K562 (cell line): ENCODE measurements around the gene FIBP. TPM values are rescaled to one million over a fixed set of nuclear protein-coding genes. Genes with fewer than 3 reads are reported as not detected.

Experiments
- ATAC-seq: fragments of 200-7000 bp; cut with Tn5 transposase; 3 replicates; pipeline ENCODE4 v1.9.1; 2020; ENCODE audit warnings: moderate library complexity
- BruUV-seq: library from RNA; stranded (reverse); fragments of 400-500 nt; replicated peaks from 2 replicates; lab custom pipeline; 2021; lab: Mats Ljungman, UMichigan
- CTCF ChIA-PET: fragments of 300-600 bp; formaldehyde crosslinking; extraction: SDS; loops from one replicate; lab custom pipeline; 2021; ENCODE audit warnings: low intra/inter-chr PET ratio; lab: Yijun Ruan, JAX
- POLR2A ChIA-PET: fragments of 300-600, 350-650 bp; sonication (Branson Sonifier 250); formaldehyde crosslinking; extraction: SDS; loops from one replicate; lab custom pipeline; 2021; ENCODE audit warnings: antibody characterized with exemption, inconsistent platforms; lab: Yijun Ruan, JAX
- DNase-seq, 4 experiments: peaks; one replicate each; pipeline versions ENCODE4 v3.0.0 to v3.0.0-alpha.2; 2011 to 2018; ENCODE audit warnings: low spot score in 3 of 4, mixed read lengths in 3 of 4; ENCODE audit errors: extremely low read depth in 1 of 4
- FAIRE-seq: peaks from 2 replicates; lab custom pipeline; 2011; peaks lifted over from hg19 to GRCh38; lab: Jason Lieb, UNC
- H2AFZ ChIP-seq: 2 replicates; pipeline ENCODE4 v1.6.0; 2011; ENCODE audit warnings: low read depth, low read length, control low read depth, inconsistent platforms
- H3K27ac ChIP-seq: fragments of 200-600 bp; 3 replicates; pipeline ENCODE4 v1.8.0; 2011; ENCODE audit warnings: low read depth, mild to moderate bottlenecking, control low read depth, inconsistent platforms, low read length, moderate library complexity, mixed read lengths; ENCODE audit errors: extremely low read depth
- H3K27me3 ChIP-seq, 2 experiments: fragments of 300-600 bp in 1 of 2; 2 replicates in 1 of 2; 3 replicates in 1 of 2; pipeline versions ENCODE4 v1.6.0 to v1.8.0; 2011; ENCODE audit warnings: inconsistent platforms in 2 of 2, low read length in 2 of 2, mild to moderate bottlenecking in 1 of 2, mixed read lengths in 1 of 2, moderate library complexity in 1 of 2; ENCODE audit not compliant: control insufficient read depth in 2 of 2, insufficient read depth in 2 of 2
- H3K36me3 ChIP-seq: fragments of 300-600 bp; 3 replicates; pipeline ENCODE4 v1.8.0; 2011; ENCODE audit warnings: mild to moderate bottlenecking, low read length, inconsistent platforms; ENCODE audit not compliant: control insufficient read depth, insufficient read depth
- H3K4me1 ChIP-seq, 2 experiments: fragments of 200-600 bp in 1 of 2; replicated peaks in 1 of 2; 2 replicates in 1 of 2; 3 replicates in 1 of 2; pipeline versions ENCODE4 v1.5.1 to v1.8.0; 2011; ENCODE audit warnings: inconsistent platforms in 2 of 2, low read length in 2 of 2, mild to moderate bottlenecking in 1 of 2, mixed read lengths in 1 of 2, moderate library complexity in 1 of 2; ENCODE audit not compliant: control insufficient read depth in 2 of 2, insufficient read depth in 2 of 2
- H3K4me2 ChIP-seq: 2 replicates; pipeline ENCODE4 v1.6.1; 2011; ENCODE audit warnings: low read length, control low read depth, inconsistent platforms, mixed read lengths; ENCODE audit not compliant: insufficient read depth
- H3K4me3 ChIP-seq: fragments of 200-600 bp; sonication (generic), shearing (Covaris generic); 2 replicates; pipeline ENCODE4 v1.5.1; 2016; ENCODE audit warnings: control low read depth, inconsistent platforms
- H3K79me2 ChIP-seq: fragments of 200-600 bp; 3 replicates; pipeline ENCODE4 v1.8.0; 2011; ENCODE audit warnings: low read length, inconsistent platforms; ENCODE audit not compliant: control insufficient read depth, insufficient read depth
- H3K9ac ChIP-seq, 2 experiments: 2 replicates each; pipeline versions ENCODE4 v1.6.0 to v1.6.1; 2011; ENCODE audit warnings: low read depth in 2 of 2, low read length in 2 of 2, control low read depth in 1 of 2, inconsistent platforms in 1 of 2, mild to moderate bottlenecking in 1 of 2, mixed read lengths in 1 of 2; ENCODE audit not compliant: insufficient read depth in 1 of 2
- H3K9me1 ChIP-seq: one replicate; pipeline ENCODE4 v1.6.0; 2011; ENCODE audit warnings: inconsistent platforms, mild to moderate bottlenecking, low read length, moderate library complexity; ENCODE audit not compliant: control insufficient read depth, insufficient read depth
- H3K9me3 ChIP-seq: replicated peaks from 2 replicates; pipeline ENCODE4 v1.5.1; 2011; ENCODE audit warnings: low read depth, low read length, inconsistent platforms; ENCODE audit not compliant: control insufficient read depth, insufficient read depth
- H4K20me1 ChIP-seq: replicated peaks from 2 replicates; pipeline ENCODE4 v1.6.1; 2011; ENCODE audit warnings: low read length, inconsistent platforms, mixed read lengths; ENCODE audit not compliant: control insufficient read depth, insufficient read depth
- MTA3 ChIP-seq: fragments of 450-650 bp; formaldehyde crosslinking; IDR thresholded peaks from 2 replicates; pipeline ENCODE4 v1.6.1; 2017; ENCODE audit warnings: mild to moderate bottlenecking, borderline replicate concordance
- POLR2G ChIP-seq: fragments of 200-400 bp; formaldehyde crosslinking; IDR thresholded peaks from 2 replicates; pipeline ENCODE4 v1.6.1; 2017; ENCODE audit warnings: low read depth, mild to moderate bottlenecking, antibody characterized with exemption, low read length, moderate library complexity
- RFX1 ChIP-seq: fragments of 450-650 bp; IDR thresholded peaks from 2 replicates; pipeline ENCODE4 v1.6.1; 2016; ENCODE audit warnings: mild to moderate bottlenecking, moderate library complexity
- RHOXF2B ChIP-seq: fragments of 250-450 bp; sonication (Bioruptor Pico); conservative IDR thresholded peaks from 2 replicates; pipeline ENCODE4 v1.5.1; 2021
- STAT5B ChIP-seq: fragments of 250-450 bp; sonication (Bioruptor Pico); IDR thresholded peaks from 2 replicates; pipeline ENCODE4 v1.8.0; 2021; ENCODE audit warnings: mild to moderate bottlenecking, inconsistent platforms
- TFAP4 ChIP-seq: sonication (generic); formaldehyde crosslinking; IDR thresholded peaks from 2 replicates; pipeline ENCODE4 v1.8.0; 2022; ENCODE audit warnings: missing genetic modification reagents, mild to moderate bottlenecking, moderate library complexity, borderline replicate concordance
- ZNF121 ChIP-seq: sonication (generic); formaldehyde crosslinking; conservative IDR thresholded peaks from 2 replicates; pipeline ENCODE4 v1.8.0; 2022; ENCODE audit warnings: missing genetic modification reagents
- WGBS: fragments of 100-300 bp; shearing (Covaris generic); methylation state at CpG from one replicate; pipeline ENCODE4 v1.1.6; 2016; ENCODE audit warnings: low coverage, mixed read lengths; ENCODE audit not compliant: insufficient coverage; ENCODE audit errors: missing lambda C conversion rate; 5-methylcytosine and 5-hydroxymethylcytosine counted together
- in situ Hi-C: fragments of 300-500 bp; cut with MboI; formaldehyde crosslinking; loops from 4 replicates; pipeline ENCODE4 v1.15.0; 2018; ENCODE audit warnings: inconsistent platforms, mixed read lengths
- intact Hi-C: fragments of 100-400 bp; cut with micrococcal nuclease; formaldehyde crosslinking; loops from 2 replicates; pipeline ENCODE4 v1.14.2; 2022
- polyA plus RNA-seq, 8 experiments: library from polyadenylated mRNA; depleted of rRNA in 4 of 8; stranded (reverse) in 5 of 8; unstranded in 3 of 8; fragments of >200 nt; fragmentation: Nextera tagmentation in 2 of 8; fragmentation: Illumina TruSeq in 1 of 8; extraction: Ambion mirVana in 2 of 8; extraction: Trizol in 1 of 8; gene quantifications; 2 replicates each; pipeline versions ENCODE4 v1.2.1 to v1.2.3, GENCODE V29; 2011 to 2014; ENCODE audit warnings: inconsistent platforms in 1 of 8, missing spikeins in 1 of 8
- total RNA-seq, 7 experiments: library from RNA; depleted of rRNA in 6 of 7; stranded (reverse); fragments of >200 nt in 6 of 7; fragmentation: Illumina TruSeq in 2 of 7; extraction: Trizol in 2 of 7; gene quantifications; 2 replicates each; pipeline versions ENCODE4 v1.2.1 to v1.2.3, GENCODE V29; 2011 to 2021; ENCODE audit warnings: low replicate concordance in 1 of 7

The FIBP gene
- total and polyA plus RNA-seq, 9 of the 15 experiments (the other 6 are each of a cell fraction or from before 2014, with no cell fraction given): 41.2 to 79.2 (median 48.6) TPM

GRCh38 chr11:65880027-65880426 lies 8.2 kb downstream of the FIBP start:
- Histone ChIP-seq H3K79me2 (no peaks in the 10 kb centered on the region), H4K20me1 (peaks cover 3% of the 10 kb centered on the region; the same call in 1 of the 2 replicates), H3K27me3 (no peaks in the 10 kb centered on the region), H3K36me3 (peaks cover 29% of the 10 kb centered on the region), H3K27ac (no peak overlapping the region), H3K4me3 (no peak overlapping the region), H3K4me1 (peaks cover 0 to 23% of the 10 kb centered on the region in 2 experiments; a peak in 3 of 5 replicates), H3K9me1 (no peaks in the 10 kb centered on the region), H2AFZ (no peak overlapping the region), H3K4me2 (no peak overlapping the region), H3K9me3 (no peaks in the 10 kb centered on the region), H3K9ac (peak overlapping the region in 1 of 2 experiments; percentile 77; a peak in 1 of 4 replicates)
- intact Hi-C loops (no loop called here), in situ Hi-C loops (loop anchor here (5.0 kb wide), 1 partner anchor 107 kb away; no protein-coding TSS in a partner anchor)
- ChIA-PET CTCF (no interaction called here), POLR2A (interaction anchor here (0.6 to 14.4 kb wide), 5 partner anchors 8 to 20 kb away, joined by 3 to 147 read pairs (median 6); partner anchors contain the start of genes CCDC85B and FIBP)
- FAIRE-seq (no peak), DNase-seq (no peak), ATAC-seq (no peak)
- BruUV-seq: no TSS peak
- 61% methylated on average over 7 of the region's 7 CpGs for WGBS
- TF ChIP-seq RFX1 (no peak), MTA3 (no peak), POLR2G (peak; percentile 2; the same call in 1 of the 2 replicates)

- ATAC-seq (no peak), FAIRE-seq (no peak), DNase-seq (no peak)
- Histone ChIP-seq H3K4me1 (peaks cover 0 to 19% of the 10 kb centered on the region in 2 experiments; a peak in 2 of 5 replicates), H3K9me3 (no peaks in the 10 kb centered on the region), H3K9me1 (no peaks in the 10 kb centered on the region), H3K79me2 (no peaks in the 10 kb centered on the region), H3K4me2 (no peak within 1 kb of the TSS), H3K27me3 (no peaks in the 10 kb centered on the region), H3K9ac (peak within 1 kb of the TSS in 1 of 2 experiments; percentile 77; a peak in 2 of 4 replicates), H2AFZ (no peak within 1 kb of the TSS), H3K27ac (no peak within 1 kb of the TSS), H4K20me1 (peaks cover 3% of the 10 kb centered on the region; the same call in 1 of the 2 replicates), H3K36me3 (peaks cover 25% of the 10 kb centered on the region), H3K4me3 (no peak within 1 kb of the TSS)
- CTCF ChIA-PET: no interaction called here
- in situ Hi-C loops (loop anchor here (5.0 kb wide), 1 partner anchor 108 kb away; no protein-coding TSS in a partner anchor), intact Hi-C loops (no loop called here)
- no peak for TF ChIP-seq RHOXF2B (CRISPR knock-in tag)
- peak; percentile 55 for TF ChIP-seq POLR2G
- 0 out of 2 replicates have a peak, but pooled peaks have one; percentile 23 for TF ChIP-seq TFAP4
- TF ChIP-seq STAT5B: no peak
- no peak for TF ChIP-seq ZNF121 (CRISPR knock-in tag)
- no TSS peak for BruUV-seq
- POLR2A ChIA-PET: interaction anchor here (0.6 to 14.4 kb wide), 5 partner anchors 9 to 20 kb away, joined by 3 to 147 read pairs (median 6); partner anchors contain the start of genes CCDC85B and FIBP
- 32% methylated on average over 6 of the region's 7 CpGs for WGBS
Measured at GRCh38 chr11:65879617-65880016, 8.7 kb downstream of the FIBP start, which contains the start of gene CTSW. Gene CTSW, plus strand, starts transcription at chr11:65879837. Its CDS starts 18 bp downstream, at chr11:65879855.
